Measurements from ENCODE around the gene KRTCAP2.
"Not testable (repeated sequence)": the region's sequence is repeated elsewhere in the genome, so short reads cannot be mapped to it uniquely, and the experiment has no call there.

KRTCAP2 gene

DNA sequence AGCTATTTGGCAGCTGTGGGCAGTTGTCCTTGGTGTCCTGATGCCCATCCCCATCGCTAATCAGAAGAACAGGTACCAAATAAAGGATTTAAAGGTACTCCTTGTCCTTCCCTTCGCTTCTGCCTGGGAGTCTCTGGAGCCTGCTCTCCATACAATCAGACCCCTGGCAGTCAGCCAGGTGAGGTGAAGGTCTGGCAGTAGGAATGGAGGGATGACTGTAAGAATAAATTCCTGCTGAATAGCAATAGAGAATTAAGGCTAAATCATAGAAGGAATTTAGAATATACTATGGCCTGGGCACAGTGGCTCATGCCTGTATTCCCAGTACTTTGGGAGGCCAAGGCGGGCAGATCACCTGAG lies 25.4 kb upstream of the KRTCAP2 start:
- DNase-seq = no peak

DNA sequence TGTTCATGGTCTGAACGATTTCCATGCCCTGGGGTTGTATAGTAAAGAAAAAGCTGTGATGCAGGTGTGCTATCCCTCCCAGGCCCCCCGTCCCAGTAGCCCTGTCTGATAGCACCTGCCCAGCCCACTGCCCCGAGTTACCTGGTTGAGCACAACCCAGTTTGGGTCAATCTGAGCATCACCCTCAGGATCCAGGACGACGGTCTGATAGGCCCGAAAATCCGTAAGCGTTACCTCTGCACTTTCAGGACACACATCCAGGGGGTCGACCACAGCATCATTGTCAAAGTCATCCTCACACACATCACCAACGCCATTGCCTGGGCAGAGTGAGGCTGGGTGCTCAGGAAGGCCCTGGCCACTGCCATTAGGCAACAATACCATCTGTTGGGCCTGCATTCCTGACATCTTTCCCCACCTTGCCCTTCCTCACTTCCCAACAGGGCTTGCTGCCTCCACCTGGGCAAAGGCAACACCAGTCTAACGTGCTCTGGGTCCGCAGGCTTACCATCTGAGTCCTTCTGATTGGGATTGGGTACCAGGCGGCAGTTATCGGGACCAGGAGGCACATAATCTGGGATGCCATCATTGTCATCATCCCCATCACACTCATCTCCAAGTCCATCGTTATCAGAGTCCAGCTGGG lies 24.9 kb upstream of the KRTCAP2 start:
- DNase-seq = no peak

DNA sequence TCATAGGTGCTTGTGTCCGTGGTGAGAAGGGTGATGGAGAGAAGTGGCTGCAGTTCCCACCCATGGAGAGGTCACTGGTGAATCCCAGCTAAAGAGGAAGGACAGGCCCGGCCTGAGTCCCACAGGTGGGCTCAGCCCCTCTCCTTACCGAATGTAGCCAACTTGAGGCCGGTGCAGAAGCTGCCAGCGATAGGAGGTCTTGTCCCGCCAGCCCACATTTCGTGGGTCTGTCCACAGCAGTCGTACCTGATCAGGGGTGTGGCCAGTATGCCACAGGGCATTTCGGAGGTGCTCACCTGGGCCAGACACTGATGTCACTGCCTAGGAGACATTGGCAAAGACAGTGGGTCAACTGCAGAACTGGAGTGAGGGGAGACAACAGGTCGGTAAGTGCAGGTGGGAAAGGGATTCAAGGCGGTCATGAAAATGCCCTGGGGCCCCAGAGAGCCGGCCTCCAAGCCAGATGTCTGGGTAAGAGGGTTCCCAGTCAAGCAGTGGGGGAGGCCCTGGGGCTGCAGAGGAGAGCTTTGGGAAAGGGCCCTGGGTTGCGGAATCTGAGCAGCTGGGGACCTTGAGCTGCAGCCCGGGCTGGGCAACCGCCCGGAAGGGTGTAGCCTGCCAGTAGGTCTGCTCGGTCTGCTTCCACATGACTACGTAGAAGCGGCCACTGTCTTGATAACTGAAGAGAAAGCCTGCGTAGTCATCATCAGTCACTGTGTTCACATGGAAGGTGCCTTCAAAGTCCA lies 24.0 kb upstream of the KRTCAP2 start:
- no peak for DNase-seq

DNA sequence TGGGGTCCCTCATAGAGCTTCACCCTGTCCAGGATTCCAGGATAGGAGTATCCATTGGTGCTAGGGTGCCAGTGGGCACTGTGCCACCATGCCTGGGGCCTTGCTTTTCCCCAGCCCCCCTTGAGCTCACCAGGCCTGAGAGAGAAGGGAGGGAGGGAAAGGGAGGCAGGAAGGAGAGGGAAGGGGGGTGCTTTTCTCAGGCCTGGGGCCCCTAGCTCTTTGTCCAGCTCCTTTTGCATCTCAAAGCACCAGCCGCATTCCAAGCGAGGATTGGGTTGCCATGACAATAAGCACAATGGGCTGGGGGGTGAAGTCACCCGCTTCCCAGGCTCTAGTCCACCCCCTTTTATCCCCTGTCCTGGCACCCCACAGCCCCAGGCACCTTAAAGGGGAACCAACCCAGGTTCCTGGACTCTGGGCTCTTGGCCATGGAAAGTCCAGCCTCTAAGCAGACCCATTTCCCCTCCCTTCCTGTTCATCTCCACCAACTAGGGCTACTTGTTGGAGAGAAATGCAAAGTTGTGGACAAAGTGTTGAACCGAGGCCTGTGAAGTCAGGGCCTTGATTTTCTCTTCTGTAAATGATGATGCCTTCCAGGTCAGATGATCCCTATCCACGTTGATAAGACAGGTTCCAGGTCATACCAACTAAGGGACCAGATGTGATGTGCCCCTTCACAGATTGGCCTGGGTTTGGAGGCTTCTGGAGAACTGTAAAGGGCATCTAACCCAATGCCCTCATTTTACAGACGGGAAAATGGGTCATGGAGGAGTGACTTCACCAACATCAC lies 23.2 kb upstream of the KRTCAP2 start:
- no peak for DNase-seq

DNA sequence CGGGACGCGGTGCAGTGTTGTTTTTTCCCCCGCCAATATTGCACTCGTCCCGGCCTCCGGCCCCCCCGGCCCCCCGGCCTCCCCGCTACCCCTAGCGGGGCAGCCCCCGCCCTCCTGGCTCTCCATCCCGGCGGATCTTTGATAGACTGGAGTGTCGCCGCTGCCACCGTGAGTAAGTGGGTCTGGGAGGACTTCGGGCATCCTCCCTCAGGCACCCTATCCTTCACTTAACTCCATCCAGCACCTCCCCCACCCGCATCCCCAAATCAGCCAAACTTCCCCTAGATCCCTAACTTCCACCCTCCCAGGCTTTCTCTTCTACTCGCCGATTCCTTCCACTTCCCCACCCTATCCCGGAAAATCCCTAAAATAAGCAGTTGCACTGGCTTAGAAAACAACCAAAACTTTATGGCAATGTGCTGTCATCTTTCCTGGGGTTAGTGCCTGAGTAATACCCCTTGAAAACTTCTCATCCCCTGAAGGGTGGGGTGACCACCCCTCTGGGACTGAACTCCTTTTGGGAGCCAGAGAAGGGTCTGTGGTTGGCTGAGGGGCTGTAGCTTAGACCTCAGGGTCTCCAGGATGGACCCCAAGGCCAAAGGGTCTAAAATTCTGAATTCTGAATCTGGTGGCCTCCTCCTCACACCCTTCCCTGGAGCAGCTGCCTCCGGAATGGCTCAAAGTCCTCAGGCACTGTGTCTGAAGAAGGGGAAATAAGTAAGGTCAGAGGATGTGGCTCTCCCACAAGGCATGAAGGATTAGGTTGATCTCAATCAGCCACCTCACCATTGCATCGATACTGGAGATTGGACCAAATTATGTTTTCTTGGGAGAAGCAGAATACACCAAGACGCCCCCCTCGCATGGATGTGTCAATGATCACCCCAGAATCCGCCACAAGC lies 22.3 kb upstream of the KRTCAP2 start:
- DNase-seq = no peak

DNA sequence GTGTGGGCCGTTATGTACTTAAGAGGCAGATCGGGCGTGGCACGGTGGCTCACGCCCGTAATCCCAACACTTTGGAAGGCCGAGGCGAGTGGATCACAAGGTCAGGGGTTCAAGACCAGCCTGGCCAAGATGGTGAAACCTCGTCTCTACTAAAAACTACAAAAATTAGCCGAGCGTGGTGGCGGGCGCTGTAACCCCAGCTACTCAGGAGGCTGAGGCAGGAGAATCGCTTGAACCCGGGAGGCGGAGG lies 20.8 kb upstream of the KRTCAP2 start:
- not testable (repeated sequence) for DNase-seq

DNA sequence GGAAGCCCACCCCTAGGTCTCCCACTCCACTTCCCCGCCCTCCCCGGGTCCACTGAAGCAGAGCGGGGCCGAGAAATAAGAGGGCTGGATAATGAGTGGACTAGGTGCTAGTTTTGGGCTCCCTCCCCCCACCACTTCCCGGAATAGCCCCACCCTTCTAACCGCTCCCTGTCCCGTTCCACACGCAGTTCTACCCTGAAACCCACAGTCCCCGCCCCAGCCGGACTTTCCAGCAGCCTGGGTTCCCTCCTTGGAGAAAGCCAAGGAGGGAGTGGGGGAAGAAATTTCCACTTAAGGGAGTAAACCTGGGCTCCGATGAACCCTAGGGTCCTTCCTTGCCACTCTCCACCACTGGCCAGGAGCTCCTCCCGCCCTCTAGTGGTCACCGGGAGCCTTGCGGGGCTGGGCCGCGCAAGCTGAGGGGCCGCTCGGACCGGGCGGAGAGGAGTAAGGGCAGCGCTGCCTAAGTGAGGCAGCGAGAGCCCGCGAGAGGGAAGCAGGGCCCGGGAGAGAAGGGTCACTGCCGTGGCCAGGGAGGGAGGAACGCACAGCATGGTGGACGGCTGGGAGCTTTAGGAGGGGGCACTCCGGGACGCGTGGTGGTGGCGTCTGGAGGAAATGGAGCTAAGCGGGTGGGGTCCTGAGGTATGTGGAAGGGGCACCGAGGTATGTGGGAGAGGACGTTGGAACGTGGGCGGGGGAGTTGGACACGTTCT lies 20.3 kb upstream of the KRTCAP2 start:
- peak; percentile 72 for DNase-seq

DNA sequence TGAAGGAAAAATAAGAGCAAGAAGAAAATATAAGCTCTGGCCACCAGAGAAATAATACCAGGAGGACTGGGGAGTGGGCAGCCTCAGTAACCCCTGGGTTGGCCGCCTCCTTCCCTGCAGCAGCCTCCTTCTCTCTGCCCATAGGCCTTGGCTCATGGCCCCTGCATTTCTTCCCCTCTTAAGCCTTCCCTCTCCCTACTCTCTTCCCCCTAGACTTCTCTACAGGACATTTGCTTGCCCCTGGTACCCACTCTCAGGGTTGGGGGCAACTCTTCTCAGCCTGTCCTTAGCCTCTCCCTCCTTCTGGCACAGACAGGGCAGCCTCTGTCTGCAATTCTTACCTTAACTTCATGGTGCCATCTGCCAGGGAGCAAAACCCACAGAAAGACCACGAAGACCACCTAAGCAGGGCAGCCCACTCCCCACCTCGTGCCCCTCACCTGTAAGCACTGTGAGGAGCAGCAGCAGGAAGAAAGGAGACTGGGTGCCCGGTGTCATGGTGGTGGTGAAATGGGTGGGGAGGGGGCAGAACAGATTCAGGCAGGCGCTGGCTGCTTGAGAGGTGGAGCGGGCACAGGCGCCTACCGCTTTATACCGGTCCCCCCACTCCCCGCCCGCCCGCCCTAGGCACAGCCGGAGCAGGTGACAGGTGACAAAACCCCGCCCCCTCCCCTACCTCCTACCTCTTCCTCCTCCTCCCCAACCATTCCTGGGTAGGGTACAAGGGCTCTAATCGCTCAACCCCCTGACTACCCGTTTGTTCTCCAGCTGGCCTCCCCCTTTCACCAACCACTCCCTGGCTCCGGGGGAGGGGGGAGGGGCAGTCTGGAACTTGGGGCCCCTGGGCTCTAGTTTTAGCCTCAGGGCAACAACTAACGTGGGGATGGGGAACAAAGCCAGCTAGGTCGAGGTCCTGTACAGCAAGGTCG lies 19.5 kb upstream of the KRTCAP2 start:
- DNase-seq = peak; percentile 71

DNA sequence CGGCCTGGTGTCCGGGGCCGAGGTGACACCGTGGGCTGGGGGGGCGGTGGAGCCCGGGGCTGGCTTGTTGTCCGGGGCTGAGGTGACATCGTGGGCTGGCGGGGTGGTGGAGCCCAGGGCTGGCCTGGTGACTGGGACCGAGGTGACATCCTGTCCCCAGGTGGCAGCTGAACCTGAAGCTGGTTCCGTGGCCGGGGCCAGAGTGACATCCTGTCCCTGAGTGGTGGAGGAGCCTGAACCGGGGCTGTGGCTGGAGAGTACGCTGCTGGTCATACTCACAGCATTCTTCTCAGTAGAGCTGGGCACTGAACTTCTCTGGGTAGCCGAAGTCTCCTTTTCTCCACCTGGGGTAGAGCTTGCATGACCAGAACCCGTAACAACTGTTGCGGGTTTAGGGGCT lies 18.8 kb upstream of the KRTCAP2 start:
- DNase-seq = no peak

DNA sequence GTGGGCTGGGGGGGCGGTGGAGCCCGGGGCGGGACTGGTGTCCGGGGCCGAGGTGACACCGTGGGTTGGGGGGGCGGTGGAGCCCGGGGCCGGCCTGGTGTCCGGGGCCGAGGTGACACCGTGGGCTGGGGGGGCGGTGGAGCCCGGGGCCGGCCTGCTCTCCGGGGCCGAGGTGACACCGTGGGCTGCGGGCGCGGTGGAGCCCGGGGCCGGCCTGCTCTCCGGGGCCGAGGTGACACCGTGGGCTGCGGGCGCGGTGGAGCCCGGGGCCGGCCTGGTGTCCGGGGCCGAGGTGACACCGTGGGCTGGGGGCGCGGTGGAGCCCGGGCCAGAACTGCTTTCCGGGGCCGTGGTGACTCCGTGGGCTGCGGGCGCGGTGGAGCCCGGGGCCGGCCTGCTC lies 16.8 kb upstream of the KRTCAP2 start:
- DNase-seq = not testable (repeated sequence)

DNA sequence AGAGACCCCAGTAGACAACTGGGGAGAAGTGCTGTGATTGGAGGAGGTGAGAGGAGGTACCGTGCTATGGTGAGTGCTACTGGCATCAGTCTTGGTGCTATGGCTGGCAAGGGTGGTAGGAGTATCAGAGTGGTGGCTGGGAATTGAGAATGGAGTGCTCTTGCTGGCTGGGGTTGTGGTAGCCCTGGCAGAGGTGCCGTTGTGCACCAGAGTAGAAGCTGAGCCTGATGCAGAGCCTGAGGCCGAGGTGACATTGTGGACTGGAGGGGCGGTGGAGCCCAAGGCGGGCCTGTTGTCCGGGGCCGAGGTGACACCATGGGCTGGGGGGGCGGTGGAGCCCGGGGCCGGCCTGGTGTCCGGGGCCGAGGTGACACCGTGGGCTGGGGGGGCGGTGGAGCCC lies 15.2 kb upstream of the KRTCAP2 start:
- no peak for DNase-seq

DNA sequence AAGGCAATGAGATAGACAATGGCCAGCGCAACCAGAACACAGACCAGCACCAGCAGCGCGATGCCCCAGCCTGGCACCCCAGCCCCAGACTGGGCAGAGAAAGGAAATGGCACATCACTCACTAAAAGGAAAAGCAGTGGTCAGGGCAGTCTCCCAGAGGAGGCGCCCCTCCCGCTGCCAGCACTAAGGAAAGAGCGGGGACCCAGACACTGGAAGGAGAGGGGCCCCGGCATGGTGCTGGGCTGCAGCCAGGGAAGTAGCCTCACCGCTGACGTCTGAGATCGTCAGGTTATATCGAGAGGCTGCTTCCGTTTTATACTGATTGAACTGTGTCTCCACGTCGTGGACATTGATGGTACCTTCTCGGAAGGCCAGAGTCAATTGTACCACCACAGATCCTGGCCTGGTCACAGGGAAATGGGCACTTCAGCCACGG lies 14.4 kb upstream of the KRTCAP2 start:
- DNase-seq = no peak

DNA sequence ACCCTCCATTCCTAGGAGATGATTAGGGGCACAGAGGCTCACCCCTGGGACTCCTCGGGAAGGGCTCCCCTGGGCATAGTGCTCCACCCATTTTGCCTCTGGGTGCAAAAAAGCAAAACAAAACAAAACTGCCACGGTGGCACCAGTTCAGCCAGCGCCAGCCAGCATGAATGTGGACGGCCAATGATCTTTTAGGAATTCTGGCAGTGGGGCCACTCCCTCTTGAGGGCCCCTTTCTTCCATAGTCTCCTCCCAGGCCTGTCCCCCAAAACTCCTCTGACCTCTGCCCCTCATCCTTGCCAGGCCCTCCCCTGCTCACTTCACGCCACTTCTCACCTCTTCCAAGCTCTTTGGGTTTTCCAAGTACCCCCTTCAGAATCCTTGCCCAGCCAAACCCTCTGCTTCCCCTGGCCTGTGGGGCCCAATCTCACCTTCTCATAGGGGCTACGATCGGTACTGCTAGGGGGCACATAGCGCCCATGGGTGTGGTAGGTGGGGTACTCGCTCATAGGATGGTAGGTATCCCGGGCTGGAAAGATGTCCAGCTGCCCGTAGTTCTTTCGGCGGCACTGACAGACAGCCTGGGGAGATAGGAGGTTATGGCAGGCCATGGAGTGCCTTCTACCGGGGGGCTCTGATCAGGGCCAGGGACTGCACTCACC lies 13.8 kb upstream of the KRTCAP2 start:
- peak; percentile 72 for DNase-seq

DNA sequence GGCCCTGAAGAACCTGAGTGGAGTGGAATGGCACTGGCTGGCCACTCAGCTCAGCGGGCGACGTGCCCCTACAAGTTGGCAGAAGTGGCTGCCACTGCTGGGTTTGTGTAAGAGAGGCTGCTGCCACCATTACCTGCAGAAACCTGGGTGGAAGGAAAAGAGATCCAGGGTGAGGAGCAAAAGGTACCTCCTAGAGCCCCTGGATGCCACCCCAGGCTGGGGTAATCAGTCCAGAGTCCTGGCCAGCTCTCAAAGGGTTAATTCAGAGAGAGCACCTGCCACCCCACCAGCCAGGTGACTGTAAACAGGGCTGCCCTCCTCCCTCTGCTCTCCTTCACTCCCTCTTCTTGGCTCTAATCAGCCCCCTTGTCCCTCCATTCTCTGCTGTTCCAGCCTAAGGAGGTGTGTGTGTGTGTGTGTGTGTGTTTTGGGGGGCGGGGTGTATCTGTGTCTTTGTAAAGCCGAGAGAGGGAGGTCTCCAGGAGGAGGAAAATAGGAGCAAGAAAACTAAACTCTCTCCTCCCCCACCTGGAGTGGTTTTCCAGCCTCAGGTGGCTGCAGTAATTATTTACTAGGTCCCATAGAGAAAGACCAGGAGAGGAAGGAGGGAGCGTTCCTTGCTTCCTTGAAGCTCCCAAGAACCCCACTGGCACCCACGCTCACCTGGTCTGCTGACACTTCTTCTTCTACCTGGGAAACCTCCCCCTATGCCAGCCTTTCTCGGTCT lies 13.1 kb upstream of the KRTCAP2 start:
- DNase-seq = no peak

DNA sequence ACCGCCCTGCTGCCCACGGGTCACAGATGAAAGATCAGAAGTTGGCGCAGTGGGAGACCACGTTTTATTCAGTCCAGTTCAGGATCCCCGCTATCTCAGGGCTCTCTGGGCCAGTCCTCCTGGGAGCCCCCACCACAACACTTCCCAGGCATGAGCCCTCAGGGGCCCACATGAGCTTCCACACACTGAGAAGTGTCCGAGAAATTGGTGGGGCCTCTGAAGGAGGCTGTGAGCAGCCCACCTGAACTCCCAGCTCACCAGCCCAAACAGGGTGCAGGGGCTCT lies 12.6 kb upstream of the KRTCAP2 start:
- no peak for DNase-seq

DNA sequence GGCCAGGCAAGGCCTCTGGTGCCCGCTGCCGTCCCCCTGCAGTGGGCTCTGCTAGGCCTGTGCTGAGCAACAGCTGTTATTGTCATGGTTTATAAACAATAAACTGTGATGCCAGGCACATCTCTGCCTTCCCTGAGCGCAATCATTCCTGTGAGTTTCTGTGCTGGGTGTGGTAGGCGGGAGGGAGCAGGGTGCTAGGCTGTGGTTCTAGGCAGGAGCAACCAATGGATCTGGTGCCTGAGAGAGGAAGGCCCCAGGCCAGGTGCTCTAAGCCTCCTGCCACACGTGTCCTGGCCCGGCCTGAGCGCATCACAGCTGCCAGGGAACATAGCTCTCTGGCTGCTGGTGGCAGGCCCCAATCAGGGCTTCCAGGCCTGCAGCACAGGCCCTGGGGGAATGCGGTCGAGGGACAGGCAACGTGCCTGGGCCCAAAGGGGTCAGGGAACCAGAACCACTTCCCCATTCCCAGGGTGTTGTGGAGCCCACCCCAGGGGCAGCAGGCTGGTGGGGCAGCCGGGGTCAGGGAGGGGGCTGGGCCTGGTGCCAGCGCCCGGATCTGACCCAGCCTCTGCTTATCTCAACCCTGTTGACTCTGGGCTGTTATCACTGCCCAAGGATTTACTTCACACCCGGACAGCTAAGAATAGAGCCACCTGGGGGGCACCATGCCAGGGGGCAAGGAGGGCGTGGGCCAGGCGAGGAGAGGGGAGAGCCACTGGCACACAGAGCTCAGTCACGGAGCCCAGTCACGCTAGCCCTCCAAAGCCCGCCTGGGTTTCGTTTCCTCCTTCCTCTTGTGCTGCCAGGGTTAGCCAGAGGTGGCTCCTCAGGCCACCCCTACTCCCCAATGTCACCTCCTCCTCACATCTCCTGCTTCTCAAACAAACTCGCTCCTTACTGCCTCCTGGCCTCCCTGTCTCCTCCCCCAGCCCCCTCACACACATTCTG lies 12.0 kb upstream of the KRTCAP2 start:
- no peak for DNase-seq

DNA sequence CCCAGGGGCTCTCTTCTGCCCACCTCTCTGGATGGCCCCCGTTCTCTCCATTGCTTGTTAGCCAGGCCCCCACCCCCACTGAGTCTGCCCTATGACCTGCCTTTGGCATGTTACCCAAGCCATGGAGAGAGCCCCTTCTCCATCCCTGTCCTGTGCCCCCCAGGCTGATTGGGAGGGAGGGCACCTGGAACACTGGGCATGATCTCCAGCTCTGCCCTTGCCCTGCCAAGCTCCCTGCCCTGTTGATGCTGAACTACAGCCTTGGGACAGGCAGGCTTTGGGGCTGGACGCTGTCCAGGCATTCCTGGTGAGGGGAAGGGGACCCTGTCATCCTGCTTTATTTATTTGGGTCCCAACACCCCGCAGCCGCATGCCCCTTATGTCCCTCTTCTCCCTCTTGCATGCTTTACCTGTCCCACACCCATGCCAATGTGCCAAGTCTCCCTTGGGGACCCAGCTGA lies 11.3 kb upstream of the KRTCAP2 start:
- DNase-seq = no peak

DNA sequence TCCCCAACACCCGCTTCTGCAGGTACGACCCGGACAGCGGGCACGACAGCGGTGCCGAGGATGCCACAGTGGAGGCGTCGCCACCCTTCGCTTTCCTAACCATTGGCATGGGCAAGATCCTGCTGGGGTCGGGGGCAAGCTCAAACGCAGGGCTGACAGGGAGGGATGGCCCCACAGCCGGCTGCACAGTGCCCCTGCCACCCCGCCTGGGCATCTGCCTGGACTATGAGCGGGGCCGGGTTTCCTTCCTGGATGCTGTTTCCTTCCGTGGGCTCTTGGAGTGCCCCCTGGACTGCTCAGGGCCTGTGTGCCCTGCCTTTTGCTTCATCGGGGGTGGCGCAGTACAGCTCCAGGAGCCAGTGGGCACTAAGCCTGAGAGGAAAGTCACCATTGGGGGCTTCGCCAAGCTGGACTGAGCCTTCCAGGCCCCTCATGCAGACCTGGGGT lies 10.7 kb upstream of the KRTCAP2 start:
- no peak for DNase-seq

DNA sequence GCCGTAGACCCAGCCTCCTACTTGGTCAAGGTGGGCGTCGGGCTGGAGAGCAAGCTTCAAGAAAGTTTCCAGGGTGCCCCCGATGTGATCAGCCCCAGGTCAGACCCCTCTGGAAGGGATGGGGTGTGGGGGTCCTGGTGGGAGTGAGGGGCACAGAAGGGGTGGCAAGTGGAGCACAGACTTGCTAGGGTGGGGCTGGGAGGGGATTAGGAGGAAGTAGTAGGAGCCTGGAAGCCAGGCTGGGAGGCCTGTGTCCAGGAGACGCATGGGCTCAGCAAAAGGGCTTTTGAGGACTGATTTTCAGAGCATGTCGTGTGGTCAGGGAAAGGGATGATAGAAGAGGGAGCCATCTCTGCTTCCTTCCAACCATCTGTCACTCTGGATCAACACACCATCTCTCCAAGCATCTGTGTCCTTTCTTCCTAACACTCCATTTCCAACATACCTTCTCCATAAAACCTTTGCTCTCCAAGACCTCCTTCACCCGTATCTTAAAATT lies 9.0 kb upstream of the KRTCAP2 start:
- no peak for DNase-seq

Measured in NCI-H1436 (cell line).